K562 (cell line): Measurements from ENCODE around the gene TRA2B. TPM values are rescaled to one million over a fixed set of nuclear protein-coding genes. Genes with fewer than 3 reads are reported as not detected.

Experiments
- ILF3 ChIP-seq: fragments of 450-650 bp; IDR thresholded peaks from 2 replicates; pipeline ENCODE4 v1.6.1; 2018; ENCODE audit warnings: antibody characterized with exemption, mild to moderate bottlenecking, moderate library complexity, borderline replicate concordance
- KHSRP ChIP-seq: fragments of 450-650 bp; IDR thresholded peaks from 2 replicates; pipeline ENCODE4 v1.6.1; 2017
- NCOA1 ChIP-seq: fragments of 450-650 bp; IDR thresholded peaks from 2 replicates; pipeline ENCODE4 v1.6.1; 2016; ENCODE audit warnings: low read depth
- PHF20 ChIP-seq: fragments of 450-650 bp; IDR thresholded peaks from 2 replicates; pipeline ENCODE4 v1.6.1; 2018; ENCODE audit not compliant: partially characterized antibody
- RB1 ChIP-seq: fragments of 450-650 bp; IDR thresholded peaks from 2 replicates; pipeline ENCODE4 v1.6.1; 2017; ENCODE audit warnings: low read depth, mild to moderate bottlenecking
- STAT6 ChIP-seq: sonication (generic); formaldehyde crosslinking; IDR thresholded peaks from 2 replicates; pipeline ENCODE4 v1.8.1; 2023; ENCODE audit warnings: mild to moderate bottlenecking, missing genetic modification reagents
- ZEB2 ChIP-seq: fragments of 450-650 bp; IDR thresholded peaks from 2 replicates; pipeline ENCODE4 v1.6.1; 2016
- ZNF24 ChIP-seq: fragments of 450-650 bp; IDR thresholded peaks from 2 replicates; pipeline ENCODE4 v1.6.1; 2016
- polyA plus RNA-seq, 8 experiments: library from polyadenylated mRNA; depleted of rRNA in 4 of 8; stranded (reverse) in 5 of 8; unstranded in 3 of 8; fragments of >200 nt; fragmentation: Nextera tagmentation in 2 of 8; fragmentation: Illumina TruSeq in 1 of 8; extraction: Ambion mirVana in 2 of 8; extraction: Trizol in 1 of 8; gene quantifications; 2 replicates each; pipeline versions ENCODE4 v1.2.1 to v1.2.3, GENCODE V29; 2011 to 2014; ENCODE audit warnings: inconsistent platforms in 1 of 8, missing spikeins in 1 of 8
- total RNA-seq, 7 experiments: library from RNA; depleted of rRNA in 6 of 7; stranded (reverse); fragments of >200 nt in 6 of 7; fragmentation: Illumina TruSeq in 2 of 7; extraction: Trizol in 2 of 7; gene quantifications; 2 replicates each; pipeline versions ENCODE4 v1.2.1 to v1.2.3, GENCODE V29; 2011 to 2021; ENCODE audit warnings: low replicate concordance in 1 of 7
- TF ChIP-seq, protein P1 (sequence below): fragments of 200-600 bp; sonication (generic); IDR thresholded peaks from one replicate; pipeline ENCODE4 v1.6.1; 2012; ENCODE audit warnings: mild to moderate bottlenecking, low read depth, low read length, inconsistent platforms
- TF ChIP-seq, protein P2 (sequence below): fragments of 150-350 bp; IDR thresholded peaks from 2 replicates; pipeline ENCODE4 v1.6.1; 2014; ENCODE audit warnings: low read depth, mild to moderate bottlenecking, low read length, borderline replicate concordance

The TRA2B gene
- total and polyA plus RNA-seq, 9 of the 15 experiments (the other 6 are each of a cell fraction or from before 2014, with no cell fraction given) = 105 to 411 (median 278) TPM

GRCh38 chr3:185912929-185913901 lies 24.6 kb downstream of the TRA2B start (continued):
- TF ChIP-seq, protein P1, sequence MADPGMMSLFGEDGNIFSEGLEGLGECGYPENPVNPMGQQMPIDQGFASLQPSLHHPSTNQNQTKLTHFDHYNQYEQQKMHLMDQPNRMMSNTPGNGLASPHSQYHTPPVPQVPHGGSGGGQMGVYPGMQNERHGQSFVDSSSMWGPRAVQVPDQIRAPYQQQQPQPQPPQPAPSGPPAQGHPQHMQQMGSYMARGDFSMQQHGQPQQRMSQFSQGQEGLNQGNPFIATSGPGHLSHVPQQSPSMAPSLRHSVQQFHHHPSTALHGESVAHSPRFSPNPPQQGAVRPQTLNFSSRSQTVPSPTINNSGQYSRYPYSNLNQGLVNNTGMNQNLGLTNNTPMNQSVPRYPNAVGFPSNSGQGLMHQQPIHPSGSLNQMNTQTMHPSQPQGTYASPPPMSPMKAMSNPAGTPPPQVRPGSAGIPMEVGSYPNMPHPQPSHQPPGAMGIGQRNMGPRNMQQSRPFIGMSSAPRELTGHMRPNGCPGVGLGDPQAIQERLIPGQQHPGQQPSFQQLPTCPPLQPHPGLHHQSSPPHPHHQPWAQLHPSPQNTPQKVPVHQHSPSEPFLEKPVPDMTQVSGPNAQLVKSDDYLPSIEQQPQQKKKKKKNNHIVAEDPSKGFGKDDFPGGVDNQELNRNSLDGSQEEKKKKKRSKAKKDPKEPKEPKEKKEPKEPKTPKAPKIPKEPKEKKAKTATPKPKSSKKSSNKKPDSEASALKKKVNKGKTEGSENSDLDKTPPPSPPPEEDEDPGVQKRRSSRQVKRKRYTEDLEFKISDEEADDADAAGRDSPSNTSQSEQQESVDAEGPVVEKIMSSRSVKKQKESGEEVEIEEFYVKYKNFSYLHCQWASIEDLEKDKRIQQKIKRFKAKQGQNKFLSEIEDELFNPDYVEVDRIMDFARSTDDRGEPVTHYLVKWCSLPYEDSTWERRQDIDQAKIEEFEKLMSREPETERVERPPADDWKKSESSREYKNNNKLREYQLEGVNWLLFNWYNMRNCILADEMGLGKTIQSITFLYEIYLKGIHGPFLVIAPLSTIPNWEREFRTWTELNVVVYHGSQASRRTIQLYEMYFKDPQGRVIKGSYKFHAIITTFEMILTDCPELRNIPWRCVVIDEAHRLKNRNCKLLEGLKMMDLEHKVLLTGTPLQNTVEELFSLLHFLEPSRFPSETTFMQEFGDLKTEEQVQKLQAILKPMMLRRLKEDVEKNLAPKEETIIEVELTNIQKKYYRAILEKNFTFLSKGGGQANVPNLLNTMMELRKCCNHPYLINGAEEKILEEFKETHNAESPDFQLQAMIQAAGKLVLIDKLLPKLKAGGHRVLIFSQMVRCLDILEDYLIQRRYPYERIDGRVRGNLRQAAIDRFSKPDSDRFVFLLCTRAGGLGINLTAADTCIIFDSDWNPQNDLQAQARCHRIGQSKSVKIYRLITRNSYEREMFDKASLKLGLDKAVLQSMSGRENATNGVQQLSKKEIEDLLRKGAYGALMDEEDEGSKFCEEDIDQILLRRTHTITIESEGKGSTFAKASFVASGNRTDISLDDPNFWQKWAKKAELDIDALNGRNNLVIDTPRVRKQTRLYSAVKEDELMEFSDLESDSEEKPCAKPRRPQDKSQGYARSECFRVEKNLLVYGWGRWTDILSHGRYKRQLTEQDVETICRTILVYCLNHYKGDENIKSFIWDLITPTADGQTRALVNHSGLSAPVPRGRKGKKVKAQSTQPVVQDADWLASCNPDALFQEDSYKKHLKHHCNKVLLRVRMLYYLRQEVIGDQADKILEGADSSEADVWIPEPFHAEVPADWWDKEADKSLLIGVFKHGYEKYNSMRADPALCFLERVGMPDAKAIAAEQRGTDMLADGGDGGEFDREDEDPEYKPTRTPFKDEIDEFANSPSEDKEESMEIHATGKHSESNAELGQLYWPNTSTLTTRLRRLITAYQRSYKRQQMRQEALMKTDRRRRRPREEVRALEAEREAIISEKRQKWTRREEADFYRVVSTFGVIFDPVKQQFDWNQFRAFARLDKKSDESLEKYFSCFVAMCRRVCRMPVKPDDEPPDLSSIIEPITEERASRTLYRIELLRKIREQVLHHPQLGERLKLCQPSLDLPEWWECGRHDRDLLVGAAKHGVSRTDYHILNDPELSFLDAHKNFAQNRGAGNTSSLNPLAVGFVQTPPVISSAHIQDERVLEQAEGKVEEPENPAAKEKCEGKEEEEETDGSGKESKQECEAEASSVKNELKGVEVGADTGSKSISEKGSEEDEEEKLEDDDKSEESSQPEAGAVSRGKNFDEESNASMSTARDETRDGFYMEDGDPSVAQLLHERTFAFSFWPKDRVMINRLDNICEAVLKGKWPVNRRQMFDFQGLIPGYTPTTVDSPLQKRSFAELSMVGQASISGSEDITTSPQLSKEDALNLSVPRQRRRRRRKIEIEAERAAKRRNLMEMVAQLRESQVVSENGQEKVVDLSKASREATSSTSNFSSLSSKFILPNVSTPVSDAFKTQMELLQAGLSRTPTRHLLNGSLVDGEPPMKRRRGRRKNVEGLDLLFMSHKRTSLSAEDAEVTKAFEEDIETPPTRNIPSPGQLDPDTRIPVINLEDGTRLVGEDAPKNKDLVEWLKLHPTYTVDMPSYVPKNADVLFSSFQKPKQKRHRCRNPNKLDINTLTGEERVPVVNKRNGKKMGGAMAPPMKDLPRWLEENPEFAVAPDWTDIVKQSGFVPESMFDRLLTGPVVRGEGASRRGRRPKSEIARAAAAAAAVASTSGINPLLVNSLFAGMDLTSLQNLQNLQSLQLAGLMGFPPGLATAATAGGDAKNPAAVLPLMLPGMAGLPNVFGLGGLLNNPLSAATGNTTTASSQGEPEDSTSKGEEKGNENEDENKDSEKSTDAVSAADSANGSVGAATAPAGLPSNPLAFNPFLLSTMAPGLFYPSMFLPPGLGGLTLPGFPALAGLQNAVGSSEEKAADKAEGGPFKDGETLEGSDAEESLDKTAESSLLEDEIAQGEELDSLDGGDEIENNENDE = no peak
- TF ChIP-seq KHSRP = no peak; the same call in 1 of the 2 replicates
- no peak for TF ChIP-seq RB1
- no peak for TF ChIP-seq ZNF24
- TF ChIP-seq ZEB2 = no peak
- TF ChIP-seq, protein P2, sequence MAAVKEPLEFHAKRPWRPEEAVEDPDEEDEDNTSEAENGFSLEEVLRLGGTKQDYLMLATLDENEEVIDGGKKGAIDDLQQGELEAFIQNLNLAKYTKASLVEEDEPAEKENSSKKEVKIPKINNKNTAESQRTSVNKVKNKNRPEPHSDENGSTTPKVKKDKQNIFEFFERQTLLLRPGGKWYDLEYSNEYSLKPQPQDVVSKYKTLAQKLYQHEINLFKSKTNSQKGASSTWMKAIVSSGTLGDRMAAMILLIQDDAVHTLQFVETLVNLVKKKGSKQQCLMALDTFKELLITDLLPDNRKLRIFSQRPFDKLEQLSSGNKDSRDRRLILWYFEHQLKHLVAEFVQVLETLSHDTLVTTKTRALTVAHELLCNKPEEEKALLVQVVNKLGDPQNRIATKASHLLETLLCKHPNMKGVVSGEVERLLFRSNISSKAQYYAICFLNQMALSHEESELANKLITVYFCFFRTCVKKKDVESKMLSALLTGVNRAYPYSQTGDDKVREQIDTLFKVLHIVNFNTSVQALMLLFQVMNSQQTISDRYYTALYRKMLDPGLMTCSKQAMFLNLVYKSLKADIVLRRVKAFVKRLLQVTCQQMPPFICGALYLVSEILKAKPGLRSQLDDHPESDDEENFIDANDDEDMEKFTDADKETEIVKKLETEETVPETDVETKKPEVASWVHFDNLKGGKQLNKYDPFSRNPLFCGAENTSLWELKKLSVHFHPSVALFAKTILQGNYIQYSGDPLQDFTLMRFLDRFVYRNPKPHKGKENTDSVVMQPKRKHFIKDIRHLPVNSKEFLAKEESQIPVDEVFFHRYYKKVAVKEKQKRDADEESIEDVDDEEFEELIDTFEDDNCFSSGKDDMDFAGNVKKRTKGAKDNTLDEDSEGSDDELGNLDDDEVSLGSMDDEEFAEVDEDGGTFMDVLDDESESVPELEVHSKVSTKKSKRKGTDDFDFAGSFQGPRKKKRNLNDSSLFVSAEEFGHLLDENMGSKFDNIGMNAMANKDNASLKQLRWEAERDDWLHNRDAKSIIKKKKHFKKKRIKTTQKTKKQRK = no peak
- TF ChIP-seq STAT6 = no peak
- no peak for TF ChIP-seq PHF20
- TF ChIP-seq NCOA1 = no peak
- no peak; the same call in 1 of the 2 replicates for TF ChIP-seq ILF3
